ENCODE results near the gene N4BP2L2. TPM values are rescaled to one million over a fixed set of nuclear protein-coding genes. Genes with fewer than 3 reads are reported as not detected.

Gene N4BP2L2
- total RNA-seq: 10 to 100 TPM; 59.6 to 82.3 TPM

- TF ChIP-seq CTCF (IDR thresholded peaks at IDR 0.05): no peak
- Histone ChIP-seq H3K27me3 (no peaks in the 10 kb centered on the region), H3K4me1 (no peaks in the 10 kb centered on the region), H3K27ac (peak within 1 kb of the TSS; percentile 93), H3K36me3 (peaks cover 5% of the 10 kb centered on the region), H3K9me3 (no peaks in the 10 kb centered on the region), H3K9ac (ENCODE audit: low read depth in 2 of 2, low read length in 2 of 2) (peak within 1 kb of the TSS; percentile 81 to 97), H3K4me3 (peak within 1 kb of the TSS; percentile 75)
- intact Hi-C loops (cut with DNase I): loop anchor here (10.0 kb wide), 1 partner anchor 284 kb away; no protein-coding TSS in a partner anchor
- peak; percentile 96 for DNase-seq
Observed at GRCh38 chr13:32538621-32539246, at the start of gene N4BP2L2. TSS of gene N4BP2L2 (minus strand) at chr13:32538795. CDS start at chr13:32537027, 1,768 bp downstream.

GRCh38 chr13:32587811-32588170 lies 49.2 kb upstream of the N4BP2L2 start:
- peak overlapping the region; percentile 73 for H3K4me3 ChIP-seq
- no peak for DNase-seq
- no peak for TF ChIP-seq CTCF (IDR thresholded peaks at IDR 0.05)
- peak overlapping the region; percentile 93 for H3K27ac ChIP-seq
- H3K9ac ChIP-seq (ENCODE audit: low read depth in 2 of 2, low read length in 2 of 2): peak overlapping the region; percentile 78 to 86
- no peaks in the 10 kb centered on the region for H3K9me3 ChIP-seq
- H3K36me3 ChIP-seq: no peaks in the 10 kb centered on the region
- no peaks in the 10 kb centered on the region for H3K4me1 ChIP-seq
- H3K27me3 ChIP-seq: no peaks in the 10 kb centered on the region
- intact Hi-C loops (cut with DNase I): loop anchor here (5.0 to 10.0 kb wide), 4 partner anchors 50 to 955 kb away; no protein-coding TSS in a partner anchor

GRCh38 chr13:32587011-32587810 lies 48.6 kb upstream of the N4BP2L2 start:
- DNase-seq: peak; percentile 75
- Histone ChIP-seq H3K27me3 (no peaks in the 10 kb centered on the region), H3K9me3 (no peaks in the 10 kb centered on the region), H3K4me3 (peak overlapping the region; percentile 73), H3K36me3 (no peaks in the 10 kb centered on the region), H3K27ac (peak overlapping the region; percentile 93), H3K4me1 (no peaks in the 10 kb centered on the region), H3K9ac (ENCODE audit: low read depth in 2 of 2, low read length in 2 of 2) (peak overlapping the region; percentile 78 to 86)
- TF ChIP-seq CTCF (IDR thresholded peaks at IDR 0.05): no peak
- intact Hi-C loops (cut with DNase I): loop anchor here (5.0 to 10.0 kb wide), 4 partner anchors 50 to 955 kb away; no protein-coding TSS in a partner anchor

- peak within 1 kb of the TSS; percentile 80 to 86 for H3K9ac ChIP-seq (ENCODE audit: low read depth in 2 of 2, low read length in 2 of 2)
- peak within 1 kb of the TSS; percentile 94 for H3K27ac ChIP-seq
- no peaks in the 10 kb centered on the region for H3K4me1 ChIP-seq
- no peaks in the 10 kb centered on the region for H3K36me3 ChIP-seq
- intact Hi-C loops (cut with DNase I): loop anchor here (5.0 to 10.0 kb wide), 4 partner anchors 51 to 956 kb away; no protein-coding TSS in a partner anchor
- no peaks in the 10 kb centered on the region for H3K27me3 ChIP-seq
- DNase-seq: peak; percentile 94
- TF ChIP-seq CTCF (IDR thresholded peaks at IDR 0.05): peak; percentile 65
- H3K9me3 ChIP-seq: no peaks in the 10 kb centered on the region
- H3K4me3 ChIP-seq: peak within 1 kb of the TSS; percentile 73
Observed at GRCh38 chr13:32586080-32586900, 47.7 kb upstream of the N4BP2L2 start, which contains the start of gene PDS5B. TSS of gene PDS5B (plus strand) at chr13:32586452. CDS start at chr13:32648773, 62,321 bp downstream.
